Common myeloid progenitor, CD34-positive (primary cell): ENCODE measurements around the gene SWAP70.
A peak's percentile ranks its signal among the peaks of the same experiment; 100 is the strongest.
"Not testable (repeated sequence)": the region's sequence is repeated elsewhere in the genome, so short reads cannot be mapped to it uniquely, and the experiment has no call there.

Experiments used
- CTCF ChIA-PET: fragments of 350-600 bp; sonication (Branson Sonifier 250); formaldehyde crosslinking; loops from one replicate; lab custom pipeline; 2021; ENCODE audit warnings: antibody characterized with exemption; lab: Charles Lee
- POLR2A ChIA-PET: fragments of 350-600 bp; sonication (Branson Sonifier 250); formaldehyde crosslinking; loops from one replicate; lab custom pipeline; 2021; ENCODE audit warnings: antibody characterized with exemption; lab: Charles Lee
- DNase-seq, 3 donors: peaks; one replicate each; pipeline versions ENCODE4 v3.0.0 to v3.0.0-alpha.2; 2013
- H3K27ac ChIP-seq, 2 experiments: 1 replicate in 1 of 2; 2 replicates in 1 of 2; pipeline ENCODE4 v1.7.0; 2013; ENCODE audit warnings: inconsistent platforms in 2 of 2, low read length in 2 of 2, mild to moderate bottlenecking in 2 of 2, low read depth in 1 of 2, moderate library complexity in 1 of 2; ENCODE audit not compliant: severe bottlenecking in 2 of 2, insufficient read depth in 1 of 2, poor library complexity in 1 of 2
- H3K27me3 ChIP-seq, 5 experiments: replicated peaks in 2 of 5; 1 replicate in 3 of 5; 2 replicates in 2 of 5; pipeline versions ENCODE4 v1.6.1 to v1.7.0; 2013; ENCODE audit warnings: low read length in 4 of 5, mild to moderate bottlenecking in 2 of 5, moderate library complexity in 2 of 5, inconsistent platforms in 1 of 5; ENCODE audit not compliant: insufficient read depth in 5 of 5, control insufficient read depth in 4 of 5
- H3K36me3 ChIP-seq, 4 experiments: 1 replicate in 2 of 4; 2 replicates in 2 of 4; pipeline versions ENCODE4 v1.6.1 to v1.7.0; 2013; ENCODE audit warnings: low read length in 3 of 4, control low read depth in 1 of 4, mild to moderate bottlenecking in 1 of 4; ENCODE audit not compliant: control insufficient read depth in 4 of 4, insufficient read depth in 4 of 4
- H3K4me1 ChIP-seq, 4 experiments: 1 replicate in 3 of 4; 2 replicates in 1 of 4; pipeline versions ENCODE4 v1.6.1 to v1.7.1; 2013; ENCODE audit warnings: low read length in 3 of 4, mild to moderate bottlenecking in 3 of 4, control low read depth in 1 of 4, inconsistent platforms in 1 of 4, moderate library complexity in 1 of 4; ENCODE audit not compliant: control insufficient read depth in 4 of 4, insufficient read depth in 4 of 4; ENCODE audit errors: control extremely low read depth in 1 of 4
- H3K4me3 ChIP-seq, 7 experiments: 1 replicate in 4 of 7; 2 replicates in 3 of 7; pipeline versions ENCODE4 v1.5.1 to v1.7.0; 2013; ENCODE audit warnings: mild to moderate bottlenecking in 7 of 7, low read length in 6 of 7, moderate library complexity in 6 of 7, inconsistent platforms in 2 of 7, low read depth in 2 of 7, control low read depth in 1 of 7; ENCODE audit not compliant: insufficient read depth in 4 of 7, control insufficient read depth in 1 of 7; ENCODE audit errors: extremely low read depth in 1 of 7
- H3K9me3 ChIP-seq, 5 experiments: 1 replicate in 4 of 5; 2 replicates in 1 of 5; pipeline versions ENCODE4 v1.6.1 to v1.7.1; 2013; ENCODE audit warnings: low read length in 4 of 5, mild to moderate bottlenecking in 2 of 5, inconsistent platforms in 1 of 5, low read depth in 1 of 5, moderate library complexity in 1 of 5; ENCODE audit not compliant: control insufficient read depth in 4 of 5, insufficient read depth in 2 of 5; ENCODE audit errors: control extremely low read depth in 1 of 5
- WGBS: methylation state at CpG from one replicate; pipeline ENCODE4 v1.1.5; 2013; ENCODE audit not compliant: insufficient coverage; 5-methylcytosine and 5-hydroxymethylcytosine counted together

The SWAP70 gene

DNA sequence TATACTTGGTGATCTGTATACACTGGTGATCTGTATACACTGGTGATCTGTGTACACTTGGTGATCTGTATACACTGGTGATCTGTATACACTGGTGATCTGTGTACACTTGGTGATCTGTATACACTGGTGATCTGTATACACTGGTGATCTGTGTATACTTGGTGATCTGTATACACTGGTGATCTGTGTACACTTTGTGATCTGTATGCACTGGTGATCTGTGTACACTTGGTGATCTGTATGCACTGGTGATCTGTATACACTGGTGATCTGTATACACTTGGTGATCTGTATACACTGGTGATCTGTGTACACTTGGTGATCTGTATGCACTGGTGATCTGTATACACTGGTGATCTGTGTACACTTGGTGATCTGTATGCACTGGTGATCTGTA lies 41.5 kb downstream of the SWAP70 start:
- H3K27ac ChIP-seq, DNase-seq, POLR2A ChIA-PET, H3K9me3 ChIP-seq, H3K27me3 ChIP-seq, H3K4me3 ChIP-seq, H3K36me3 ChIP-seq: not testable (repeated sequence)
- H3K4me1 ChIP-seq, result peaks cover 2 to 58% (median 36%) of the 10 kb centered on the region in 4 experiments
- CTCF ChIA-PET, result interaction anchor here (1.0 to 1.2 kb wide), 2 partner anchors 14 to 94 kb away, joined by 3 read pairs; no protein-coding TSS in a partner anchor

DNA sequence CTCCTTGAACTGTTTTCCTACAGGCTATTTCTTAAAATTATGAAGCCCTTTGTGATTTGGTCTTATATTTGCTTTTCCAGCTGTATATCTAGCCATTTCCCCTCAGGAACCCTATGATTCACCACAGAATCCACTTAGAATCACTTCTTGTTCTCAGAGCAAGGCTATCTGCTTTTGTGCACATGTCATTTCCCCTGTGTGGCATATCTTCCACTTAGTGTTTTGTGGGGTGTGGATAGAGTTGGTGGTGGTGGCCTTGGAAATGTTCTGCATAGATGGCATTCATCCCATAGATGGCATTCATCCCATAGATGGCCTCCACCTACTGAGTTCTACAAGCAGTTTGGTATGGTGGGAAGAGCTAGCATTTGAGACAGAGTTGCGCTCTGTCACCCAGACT lies 44.7 kb downstream of the SWAP70 start:
- no peaks in the 10 kb centered on the region for H3K9me3 ChIP-seq
- DNase-seq, result peak; percentile 63 to 93 (median 85)
- H3K36me3 ChIP-seq, result peaks cover 0 to 9% (median 0%) of the 10 kb centered on the region in 4 experiments
- WGBS, result 100% methylated on average over 1 of the region's 1 CpG
- CTCF ChIA-PET, result interaction anchor here (0.6 to 3.7 kb wide), 10 partner anchors 9 to 38 kb away, joined by 3 to 28 read pairs (median 4); no protein-coding TSS in a partner anchor
- POLR2A ChIA-PET, result interaction anchor here (0.6 to 1.3 kb wide), 3 partner anchors 8 to 95 kb away, joined by 3 to 4 read pairs (median 4); no protein-coding TSS in a partner anchor
- peaks cover 4 to 52% (median 34%) of the 10 kb centered on the region in 4 experiments for H3K4me1 ChIP-seq
- no peaks in the 10 kb centered on the region for H3K27me3 ChIP-seq
- no peak overlapping the region for H3K27ac ChIP-seq
- no peak overlapping the region for H3K4me3 ChIP-seq

DNA sequence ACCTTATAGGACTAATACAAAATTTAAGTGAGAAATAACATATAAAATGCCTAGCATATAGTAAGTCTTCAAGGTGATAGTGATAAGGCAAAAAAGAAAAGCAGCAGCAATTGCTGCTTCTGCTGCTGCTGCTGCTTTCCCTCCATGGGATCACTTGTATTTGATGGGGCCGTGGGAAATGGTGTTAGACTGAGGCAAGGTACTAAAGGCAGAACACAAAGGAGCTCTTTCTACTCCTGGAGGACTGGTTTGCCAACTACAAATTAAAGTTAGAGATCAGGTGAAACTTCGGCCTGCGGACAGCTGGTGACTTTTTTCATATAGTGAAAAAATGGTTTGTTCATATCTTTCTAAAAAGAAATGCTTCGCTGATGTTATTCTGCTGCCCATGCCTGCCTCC lies 46.3 kb downstream of the SWAP70 start:
- H3K4me1 ChIP-seq, result peaks cover 3 to 49% (median 33%) of the 10 kb centered on the region in 4 experiments
- H3K27me3 ChIP-seq, result no peaks in the 10 kb centered on the region
- POLR2A ChIA-PET, result no interaction called here
- H3K9me3 ChIP-seq, result peaks cover 0 to 2% (median 0%) of the 10 kb centered on the region in 5 experiments
- H3K27ac ChIP-seq, result no peak overlapping the region
- H3K36me3 ChIP-seq, result peaks cover 0 to 16% (median 2%) of the 10 kb centered on the region in 4 experiments
- CTCF ChIA-PET, result interaction anchor here (2.1 to 3.7 kb wide), 3 partner anchors 10 to 37 kb away, joined by 5 to 28 read pairs (median 12); no protein-coding TSS in a partner anchor
- WGBS, result 96% methylated on average over 3 of the region's 4 CpGs
- no peak overlapping the region for H3K4me3 ChIP-seq
- no peak for DNase-seq

DNA sequence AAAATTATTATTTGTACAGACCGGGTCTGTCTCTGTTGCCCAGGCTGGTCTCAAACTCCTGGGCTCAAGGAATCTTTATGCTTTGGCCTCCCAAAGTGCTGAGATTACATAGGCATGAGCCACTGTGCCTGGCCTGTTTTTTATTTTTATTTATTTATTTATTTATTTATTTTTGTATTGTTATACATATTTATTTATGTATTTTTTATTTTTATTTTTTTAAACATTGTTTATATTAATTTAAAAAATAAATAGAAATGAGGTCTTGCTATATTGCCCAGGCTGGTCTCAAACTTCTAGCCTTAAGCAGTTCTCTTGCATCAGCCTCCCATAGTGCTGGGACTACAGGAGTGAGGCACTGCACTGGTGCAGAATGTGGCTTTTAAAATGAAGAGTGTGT lies 47.0 kb downstream of the SWAP70 start:
- WGBS, result 100% methylated on average over 1 of the region's 1 CpG
- Histone ChIP-seq H3K9me3 (peaks cover 0 to 8% (median 0%) of the 10 kb centered on the region in 5 experiments), H3K27ac (no peak overlapping the region), H3K4me1 (peaks cover 3 to 52% (median 36%) of the 10 kb centered on the region in 4 experiments), H3K36me3 (peaks cover 0 to 22% (median 4%) of the 10 kb centered on the region in 4 experiments), H3K27me3 (no peaks in the 10 kb centered on the region), H3K4me3 (no peak overlapping the region)
- POLR2A ChIA-PET, result no interaction called here
- no peak for DNase-seq
- CTCF ChIA-PET, result interaction anchor here (3.1 to 3.7 kb wide), 2 partner anchors 9 to 36 kb away, joined by 12 to 28 read pairs; no protein-coding TSS in a partner anchor

DNA sequence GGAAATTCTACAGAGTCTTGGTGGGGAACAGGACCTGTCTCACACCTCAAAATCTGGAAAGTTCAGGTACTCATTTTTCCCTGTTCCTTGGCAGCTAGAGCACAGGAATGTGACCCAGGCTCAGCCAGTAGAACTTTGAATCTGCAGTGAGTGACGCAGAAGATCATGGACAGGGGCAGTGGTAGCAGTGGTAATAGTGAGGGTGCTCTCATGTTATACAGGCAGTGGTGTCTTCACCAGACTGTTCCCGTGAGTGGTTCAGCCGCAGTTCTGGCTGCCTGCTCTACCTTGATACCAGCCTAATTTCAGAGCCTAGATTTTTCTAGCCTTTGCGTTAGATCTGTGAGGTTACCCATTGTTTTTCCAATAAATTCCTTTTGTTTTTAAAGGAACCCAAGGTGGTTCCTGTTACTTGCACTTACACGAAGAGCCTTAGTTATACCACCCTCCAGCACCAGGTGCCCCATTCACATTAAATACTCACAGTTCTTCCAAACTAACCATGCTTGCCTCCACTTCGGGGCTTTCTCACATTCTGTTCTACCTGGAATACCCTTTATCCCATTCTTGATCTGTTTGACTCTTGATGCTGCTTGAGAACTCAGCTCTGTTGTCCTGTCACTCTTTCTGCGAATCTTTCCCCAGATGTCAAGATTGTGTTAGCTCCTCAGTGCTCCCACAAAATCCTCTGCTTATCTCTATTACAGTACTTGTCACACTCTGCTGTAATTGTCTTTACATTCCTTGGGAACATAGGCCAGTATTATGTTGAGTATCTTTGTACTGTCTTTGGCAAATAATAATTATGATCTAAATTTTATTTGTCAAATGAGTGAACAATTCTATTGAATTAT lies 47.8 kb downstream of the SWAP70 start:
- peaks cover 6 to 57% (median 43%) of the 10 kb centered on the region in 4 experiments for H3K4me1 ChIP-seq
- POLR2A ChIA-PET, result no interaction called here

DNA sequence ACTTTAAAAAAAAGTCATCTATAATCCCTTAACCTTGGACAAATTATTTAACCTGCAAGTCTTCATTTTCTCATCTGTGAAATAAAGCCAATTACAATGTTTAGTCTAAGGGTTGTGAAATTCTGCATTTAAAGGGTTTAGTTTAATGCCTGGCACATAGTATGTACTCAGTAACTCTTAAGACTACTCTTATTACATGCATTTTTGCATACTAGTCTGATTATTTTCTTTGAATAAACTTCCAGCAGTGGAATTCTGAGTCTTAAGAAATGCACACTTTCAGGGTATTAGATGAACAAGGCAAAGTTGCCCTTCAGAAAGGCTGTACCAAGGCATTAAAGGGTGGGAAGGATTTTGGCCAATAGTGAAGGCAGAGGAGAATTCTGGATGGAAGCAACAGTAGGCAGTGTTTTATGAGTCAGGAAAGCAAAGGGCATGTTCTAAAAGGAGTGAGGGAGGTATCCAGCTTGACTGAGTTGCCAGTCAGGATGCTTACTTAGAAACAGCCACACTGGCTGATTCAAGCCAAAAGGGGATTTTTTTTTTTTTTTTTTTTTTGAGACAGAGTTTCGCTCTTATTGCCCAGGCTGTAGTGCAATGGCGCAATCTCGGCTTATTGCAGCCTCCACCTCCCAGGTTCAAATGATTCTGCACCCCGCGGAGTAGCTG lies 50.5 kb downstream of the SWAP70 start:
- POLR2A ChIA-PET, result no interaction called here
- peaks cover 0 to 27% (median 4%) of the 10 kb centered on the region in 4 experiments for H3K36me3 ChIP-seq
- no peak for DNase-seq
- no peak overlapping the region for H3K4me3 ChIP-seq
- H3K4me1 ChIP-seq, result peaks cover 23 to 63% (median 54%) of the 10 kb centered on the region in 4 experiments
- CTCF ChIA-PET, result interaction anchor here (0.6 to 5.6 kb wide), 4 partner anchors 25 to 101 kb away, joined by 3 to 33 read pairs (median 7); partner anchors contain the start of gene SWAP70
- peaks cover 0 to 8% (median 0%) of the 10 kb centered on the region in 5 experiments for H3K9me3 ChIP-seq
- no peaks in the 10 kb centered on the region for H3K27me3 ChIP-seq
- no peak overlapping the region for H3K27ac ChIP-seq
- WGBS, result 100% methylated on average over 3 of the region's 5 CpGs

More for the DNA sequence above, 47.8 kb downstream of the SWAP70 start:
- peak in 2 of 3 donors; percentile 51 to 57 for DNase-seq
- H3K9me3 ChIP-seq, result peaks cover 0 to 8% (median 0%) of the 10 kb centered on the region in 5 experiments
- peaks cover 0 to 27% (median 4%) of the 10 kb centered on the region in 4 experiments for H3K36me3 ChIP-seq
- CTCF ChIA-PET, result no interaction called here
- WGBS, result 57% methylated on average over 3 of the region's 7 CpGs
- no peaks in the 10 kb centered on the region for H3K27me3 ChIP-seq
- no peak overlapping the region for H3K27ac ChIP-seq
- peak overlapping the region in 1 of 7 experiments; percentile 6 for H3K4me3 ChIP-seq
